Omental fat pad (tissue), 4 donors: ENCODE results near the gene PEMT. TPM values are rescaled to one million over a fixed set of nuclear protein-coding genes. Genes with fewer than 3 reads are reported as not detected.

Experiments used
- ATAC-seq: fragments of 150-250 bp; one replicate; pipeline ENCODE4 v1.9.1; 2016; ENCODE audit warnings: mild to moderate bottlenecking, moderate library complexity; ENCODE audit not compliant: low FRiP score
- DNase-seq: peaks from one replicate; pipeline ENCODE4 v3.0.0-alpha.2; 2019; ENCODE audit warnings: low spot score
- CTCF ChIP-seq, 3 donors: fragments of 450-650 bp; IDR thresholded peaks; one replicate each; pipeline ENCODE4 v1.5.1; 2016 to 2017; ENCODE audit warnings: antibody characterized with exemption in 3 of 3, mild to moderate bottlenecking in 3 of 3, moderate library complexity in 2 of 3
- total RNA-seq, 4 donors: library from RNA; depleted of rRNA; stranded (reverse); fragments of >200 nt; gene quantifications; one replicate each; pipeline ENCODE4 v1.1.0, GENCODE V29; 2016

Gene PEMT
- total RNA-seq, 4 donors from 2014 or later: 32.2 to 181 (median 57.1) TPM

GRCh38 chr17:17564323-17564722, 27.2 kb downstream of the PEMT start:
- no peak for ATAC-seq
- no peak for DNase-seq
- TF ChIP-seq CTCF (IDR thresholded peaks at IDR 0.05): no peak

GRCh38 chr17:17563530-17563929, 28.0 kb downstream of the PEMT start:
- ATAC-seq: no peak
- no peak for DNase-seq

GRCh38 chr17:17562146-17562511, 29.4 kb downstream of the PEMT start:
- DNase-seq (no peak), ATAC-seq (no peak)

More at GRCh38 chr17:17563530-17563929, 28.0 kb downstream of the PEMT start:
- TF ChIP-seq CTCF (IDR thresholded peaks at IDR 0.05): no peak

GRCh38 chr17:17561408-17562145, 29.9 kb downstream of the PEMT start:
- ATAC-seq: peak; percentile 39
- TF ChIP-seq CTCF (IDR thresholded peaks at IDR 0.05): no peak
- DNase-seq: no peak

More at GRCh38 chr17:17562146-17562511, 29.4 kb downstream of the PEMT start:
- no peak for TF ChIP-seq CTCF (IDR thresholded peaks at IDR 0.05)

GRCh38 chr17:17560975-17561374, 30.5 kb downstream of the PEMT start:
- no peak for DNase-seq
- ATAC-seq: no peak
- no peak for TF ChIP-seq CTCF (IDR thresholded peaks at IDR 0.05)

- no peak for TF ChIP-seq CTCF (IDR thresholded peaks at IDR 0.05)
- ATAC-seq (no peak), DNase-seq (no peak)
Observed at GRCh38 chr17:17560167-17560566, 31.3 kb downstream of the PEMT start.

GRCh38 chr17:17559164-17559563, 32.3 kb downstream of the PEMT start:
- DNase-seq (no peak), ATAC-seq (no peak)
- TF ChIP-seq CTCF (IDR thresholded peaks at IDR 0.05): no peak
